Left lung (tissue), 10 donors: ENCODE measurements around the gene PTPN21. TPM values are rescaled to one million over a fixed set of nuclear protein-coding genes. Genes with fewer than 3 reads are reported as not detected.

ENCODE experiments used
- ATAC-seq: fragments of 200-7000 bp; cut with Tn5 transposase; one replicate; pipeline ENCODE4 v1.9.1; 2020; ENCODE audit warnings: moderate library complexity
- DNase-seq, 4 donors: peaks; one replicate each; pipeline ENCODE4 v3.0.0-alpha.2; 2013 to 2020
- H3K27ac ChIP-seq, 2 donors: fragments of 200-600 bp; sonication (generic) in 1 of 2; one replicate each; pipeline versions ENCODE4 v1.5.0 to v1.8.0; 2020 to 2021
- H3K27me3 ChIP-seq, 2 donors: fragments of 200-600 bp; sonication (generic) in 1 of 2; one replicate each; pipeline versions ENCODE4 v1.5.0 to v1.8.0; 2020 to 2021
- H3K36me3 ChIP-seq, 2 donors: fragments of 200-600 bp; sonication (generic) in 1 of 2; one replicate each; pipeline versions ENCODE4 v1.5.0 to v1.8.0; 2020 to 2021
- H3K4me1 ChIP-seq, 2 donors: fragments of 200-600 bp; one replicate each; pipeline ENCODE4 v1.8.0; 2021
- H3K4me3 ChIP-seq, 2 donors: fragments of 200-600 bp; sonication (generic) in 1 of 2; one replicate each; pipeline versions ENCODE4 v1.5.0 to v1.8.0; 2020 to 2021; ENCODE audit warnings: mild to moderate bottlenecking in 1 of 2
- H3K9me3 ChIP-seq, 2 donors: fragments of 200-600 bp; sonication (generic) in 1 of 2; one replicate each; pipeline versions ENCODE4 v1.5.0 to v1.8.0; 2020 to 2021
- intact Hi-C, 2 donors: fragments of 100-400 bp; cut with DNase I; formaldehyde crosslinking; loops; one replicate each; pipeline versions ENCODE4 v1.11.2 to v1.14.2; 2022
- polyA plus RNA-seq, 6 donors: library from polyadenylated mRNA; unstranded; fragments of 120-200 nt; gene quantifications; one replicate each; pipeline ENCODE4 v1.2.1, GENCODE V29; 2013; ENCODE audit not compliant: insufficient read length in 6 of 6
- total RNA-seq, 2 donors: library from RNA; stranded (reverse); fragmentation: NEBNext Ultra II Directional; extraction: Animal tissue kit (Norgen Biotek cat#: 25700); gene quantifications; one replicate each; pipeline ENCODE4 v1.2.1, GENCODE V29; 2021
- TF ChIP-seq, protein P1 (sequence below), 2 donors: fragments of 200-600 bp; sonication (generic) in 1 of 2; IDR thresholded peaks; one replicate each; pipeline versions ENCODE4 v1.5.0 to v1.8.0; 2021; ENCODE audit warnings: antibody characterized with exemption in 2 of 2
- donor health status: DM: no; HTN: yes; CAD: no.
- donor health status: DM: no; HTN: no; CAD: no.

PTPN21 gene
- total and polyA plus RNA-seq, 8 donors: 26.8 to 35.9 (median 29.8) TPM

DNA sequence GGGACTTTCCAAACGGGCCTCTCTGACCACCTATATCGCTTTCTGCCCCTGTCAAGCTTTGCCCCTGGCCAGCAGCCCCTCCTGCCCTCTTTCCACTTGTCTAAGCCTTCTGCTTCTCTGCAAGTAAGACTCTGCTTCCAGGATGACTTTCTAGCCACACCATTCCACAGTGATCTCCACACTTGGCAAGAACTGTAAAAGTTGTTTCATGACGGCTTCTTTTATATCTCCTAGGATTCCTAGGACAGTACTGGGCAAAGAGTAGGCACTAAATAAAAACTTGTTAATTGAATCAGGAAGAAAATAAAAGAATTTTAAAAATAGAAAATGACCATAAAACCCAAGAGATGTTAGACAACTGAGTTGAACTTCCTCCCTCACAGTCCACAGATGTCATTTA, 1.8 kb upstream of the PTPN21 start:
- DNase-seq (no peak), ATAC-seq (no peak)
- Histone ChIP-seq H3K9me3 (no peaks in the 10 kb centered on the region), H3K4me3 (no peak overlapping the region), H3K36me3 (no peaks in the 10 kb centered on the region), H3K27ac (no peak overlapping the region), H3K27me3 (peaks cover 0 to 60% of the 10 kb centered on the region in 2 donors), H3K4me1 (peaks cover 4 to 33% of the 10 kb centered on the region in 2 donors)
- TF ChIP-seq, protein P1, sequence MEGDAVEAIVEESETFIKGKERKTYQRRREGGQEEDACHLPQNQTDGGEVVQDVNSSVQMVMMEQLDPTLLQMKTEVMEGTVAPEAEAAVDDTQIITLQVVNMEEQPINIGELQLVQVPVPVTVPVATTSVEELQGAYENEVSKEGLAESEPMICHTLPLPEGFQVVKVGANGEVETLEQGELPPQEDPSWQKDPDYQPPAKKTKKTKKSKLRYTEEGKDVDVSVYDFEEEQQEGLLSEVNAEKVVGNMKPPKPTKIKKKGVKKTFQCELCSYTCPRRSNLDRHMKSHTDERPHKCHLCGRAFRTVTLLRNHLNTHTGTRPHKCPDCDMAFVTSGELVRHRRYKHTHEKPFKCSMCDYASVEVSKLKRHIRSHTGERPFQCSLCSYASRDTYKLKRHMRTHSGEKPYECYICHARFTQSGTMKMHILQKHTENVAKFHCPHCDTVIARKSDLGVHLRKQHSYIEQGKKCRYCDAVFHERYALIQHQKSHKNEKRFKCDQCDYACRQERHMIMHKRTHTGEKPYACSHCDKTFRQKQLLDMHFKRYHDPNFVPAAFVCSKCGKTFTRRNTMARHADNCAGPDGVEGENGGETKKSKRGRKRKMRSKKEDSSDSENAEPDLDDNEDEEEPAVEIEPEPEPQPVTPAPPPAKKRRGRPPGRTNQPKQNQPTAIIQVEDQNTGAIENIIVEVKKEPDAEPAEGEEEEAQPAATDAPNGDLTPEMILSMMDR (IDR thresholded peaks at IDR 0.05): no peak
- intact Hi-C loops: no loop called here

DNA sequence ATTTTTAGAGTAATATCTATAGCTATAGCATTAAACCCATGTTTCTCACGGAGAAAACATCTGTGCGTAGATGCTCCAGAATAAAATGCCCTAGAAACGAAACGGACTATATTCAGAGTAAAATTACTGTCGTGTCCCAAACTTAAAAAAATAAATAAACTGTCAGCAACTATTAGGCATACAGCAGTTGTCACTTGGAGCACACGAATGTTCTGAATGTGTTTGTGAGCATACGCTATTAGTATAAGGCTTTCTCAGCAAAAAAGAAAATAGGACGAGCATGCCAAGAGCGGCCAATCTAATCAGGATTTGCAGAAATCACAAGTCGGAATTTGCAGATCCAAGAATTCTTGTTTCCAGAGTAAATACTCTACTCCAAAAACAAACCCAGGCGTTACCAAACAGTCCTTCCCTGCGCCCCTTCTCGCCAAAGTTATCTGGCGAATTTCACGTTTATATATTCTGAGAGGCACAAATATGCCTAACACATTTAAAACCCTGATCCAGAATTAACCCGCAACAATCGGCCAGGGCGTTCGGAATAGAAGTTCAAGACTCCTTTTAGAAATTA, 836 bp downstream of the PTPN21 start:
- Histone ChIP-seq H3K36me3 (peaks cover 0 to 7% of the 10 kb centered on the region in 2 donors), H3K4me1 (peaks cover 4 to 45% of the 10 kb centered on the region in 2 donors), H3K27ac (peak overlapping the region; percentile 83 to 86), H3K9me3 (no peaks in the 10 kb centered on the region), H3K27me3 (peaks cover 0 to 69% of the 10 kb centered on the region in 2 donors), H3K4me3 (peak overlapping the region; percentile 51 to 54)
- peak in 2 of 4 donors; percentile 44 to 63 for DNase-seq
- intact Hi-C loops: no loop called here
- TF ChIP-seq, protein P1 (IDR thresholded peaks at IDR 0.05): no peak
- ATAC-seq: no peak

- peaks cover 4 to 45% of the 10 kb centered on the region in 2 donors for H3K4me1 ChIP-seq
- intact Hi-C loops: no loop called here
- no peak overlapping the region for H3K27ac ChIP-seq
- peak overlapping the region in 1 of 2 donors; percentile 57 for H3K4me3 ChIP-seq
- TF ChIP-seq, protein P1 (IDR thresholded peaks at IDR 0.05): no peak
- no peaks in the 10 kb centered on the region for H3K9me3 ChIP-seq
- peaks cover 0 to 69% of the 10 kb centered on the region in 2 donors for H3K27me3 ChIP-seq
- DNase-seq (no peak), ATAC-seq (no peak)
- H3K36me3 ChIP-seq: peaks cover 0 to 14% of the 10 kb centered on the region in 2 donors
These were observed 1.9 kb downstream of the PTPN21 start for GRCh38 chr14:88552876-88553275.

DNA sequence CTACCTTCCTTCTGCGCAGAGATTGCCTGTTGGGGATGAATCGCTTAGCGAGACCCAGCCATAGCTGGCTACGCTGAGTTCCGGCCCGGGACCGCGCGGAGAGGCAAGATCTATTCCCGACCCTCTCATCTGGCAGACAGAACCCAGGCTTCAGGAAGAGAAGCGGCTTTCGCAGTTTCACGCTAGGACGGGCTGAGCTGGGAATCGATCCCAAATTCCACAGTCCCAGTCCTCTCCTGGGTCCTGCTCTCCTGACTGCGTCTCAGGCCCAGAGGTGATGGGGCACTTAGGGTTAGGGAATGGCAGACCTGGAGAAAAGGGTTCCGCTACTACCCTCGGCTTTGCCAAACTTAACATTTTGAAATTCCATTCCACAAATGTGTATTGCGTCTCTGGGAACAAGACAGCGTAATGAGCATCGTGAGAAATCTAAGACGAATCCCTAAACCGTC, 2.8 kb downstream of the PTPN21 start:
- ATAC-seq: peak; percentile 8
- TF ChIP-seq, protein P1 (IDR thresholded peaks at IDR 0.05): no peak

DNA sequence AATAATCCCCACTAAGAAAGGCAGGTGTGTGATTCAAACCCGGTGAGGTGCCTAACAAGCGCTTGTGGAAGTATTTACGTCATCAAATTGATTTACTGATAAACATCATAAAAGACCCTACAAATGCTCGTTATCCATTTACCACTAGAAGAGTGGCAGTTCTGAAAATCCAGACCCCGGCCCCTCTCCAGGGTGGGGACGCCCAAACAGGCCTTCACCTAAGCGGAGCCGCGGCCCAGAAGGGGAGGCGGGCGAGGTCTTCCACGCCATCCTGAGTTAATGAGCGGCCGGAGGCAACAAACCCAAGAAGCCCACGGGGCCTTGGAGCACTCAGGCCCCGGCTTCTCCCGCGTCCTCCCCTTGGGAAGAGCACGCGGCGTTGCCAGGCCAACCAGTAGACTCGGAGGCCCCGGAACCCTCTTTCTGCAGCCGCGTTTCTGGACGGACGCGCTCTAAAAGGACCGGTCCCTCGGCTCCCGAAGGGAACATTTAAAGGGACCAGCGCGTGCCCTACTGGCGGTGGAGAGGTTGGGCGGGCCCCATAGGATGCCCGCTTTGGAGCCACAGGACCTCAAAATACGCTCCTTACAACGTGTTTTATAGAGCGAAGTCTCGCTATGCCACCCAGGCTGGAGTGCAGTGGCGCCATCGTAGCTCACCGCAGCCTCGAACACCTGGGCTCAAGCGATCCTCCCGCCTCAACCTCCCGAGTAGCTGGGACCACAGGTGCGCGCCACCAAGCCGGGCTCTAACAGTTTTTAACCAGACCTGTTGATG, 3.5 kb downstream of the PTPN21 start:
- DNase-seq: peak; percentile 72 to 88 (median 78)
- H3K9me3 ChIP-seq: no peaks in the 10 kb centered on the region
- peak; percentile 84 for ATAC-seq
- H3K27me3 ChIP-seq: peaks cover 0 to 56% of the 10 kb centered on the region in 2 donors
- H3K36me3 ChIP-seq: peaks cover 0 to 14% of the 10 kb centered on the region in 2 donors
- peaks cover 4 to 45% of the 10 kb centered on the region in 2 donors for H3K4me1 ChIP-seq
- peak overlapping the region; percentile 40 to 50 for H3K27ac ChIP-seq
- peak overlapping the region; percentile 57 to 62 for H3K4me3 ChIP-seq
- intact Hi-C loops: no loop called here
- TF ChIP-seq, protein P1 (IDR thresholded peaks at IDR 0.05): no peak

More for the DNA sequence above, 2.8 kb downstream of the PTPN21 start:
- Histone ChIP-seq H3K36me3 (peaks cover 0 to 14% of the 10 kb centered on the region in 2 donors), H3K4me1 (peaks cover 4 to 45% of the 10 kb centered on the region in 2 donors), H3K27ac (peak overlapping the region; percentile 40 to 50), H3K4me3 (peak overlapping the region; percentile 57 to 62), H3K27me3 (peaks cover 0 to 61% of the 10 kb centered on the region in 2 donors), H3K9me3 (no peaks in the 10 kb centered on the region)
- intact Hi-C loops: no loop called here
- peak in 1 of 4 donors; percentile 20 for DNase-seq
